WTC11 (cell line): ENCODE data around the gene NFIA. TPM values are rescaled to one million over a fixed set of nuclear protein-coding genes. Genes with fewer than 3 reads are reported as not detected.
A peak's percentile ranks its signal among the peaks of the same experiment; 100 is the strongest.

ENCODE experiments used
- ATAC-seq: fragments of 200-7000 bp; cut with Tn5 transposase; 2 replicates; pipeline ENCODE4 v1.10.0; 2021; ENCODE audit warnings: mild to moderate bottlenecking, moderate library complexity
- CTCF ChIA-PET: fragments of 300-600 bp; sonication (Branson Sonifier 250); formaldehyde crosslinking; loops from one replicate; lab custom pipeline; 2021; ENCODE audit warnings: antibody characterized with exemption; lab: Charles Lee
- POLR2A ChIA-PET: fragments of 350-600 bp; sonication (Branson Sonifier 250); formaldehyde crosslinking; loops from one replicate; lab custom pipeline; 2021; ENCODE audit warnings: antibody characterized with exemption; lab: Charles Lee
- DNase-seq: peaks from one replicate; pipeline ENCODE4 v3.0.0; 2021; ENCODE audit warnings: low spot score
- H3K27ac Mint-ChIP-seq: 2 replicates; pipeline ENCODE4 v1.8.0; 2021; ENCODE audit warnings: mixed read lengths
- H3K27me3 Mint-ChIP-seq: 2 replicates; pipeline ENCODE4 v1.8.0; 2021; ENCODE audit warnings: low read depth, mild to moderate bottlenecking, moderate library complexity, mixed read lengths
- H3K36me3 Mint-ChIP-seq: 2 replicates; pipeline ENCODE4 v1.8.0; 2021; ENCODE audit warnings: mixed read lengths
- H3K4me1 Mint-ChIP-seq: 2 replicates; pipeline ENCODE4 v1.8.0; 2022; ENCODE audit warnings: mixed read lengths
- H3K4me3 Mint-ChIP-seq: 2 replicates; pipeline ENCODE4 v1.8.0; 2021; ENCODE audit warnings: mild to moderate bottlenecking, moderate library complexity, mixed read lengths
- H3K9me3 Mint-ChIP-seq: 2 replicates; pipeline ENCODE4 v1.8.0; 2021; ENCODE audit warnings: mixed read lengths
- FOXP1 ChIP-seq: sonication (generic); formaldehyde crosslinking; IDR thresholded peaks from 2 replicates; pipeline ENCODE4 v1.8.0; 2022; ENCODE audit warnings: missing genetic modification reagents, mild to moderate bottlenecking, moderate library complexity, borderline replicate concordance
- GABPB1 ChIP-seq: sonication (generic); formaldehyde crosslinking; IDR thresholded peaks from 2 replicates; pipeline ENCODE4 v1.8.1; 2023; ENCODE audit warnings: mild to moderate bottlenecking, missing genetic modification reagents
- GTF2I ChIP-seq: fragments of 250-450 bp; sonication (Bioruptor Pico); conservative IDR thresholded peaks from 2 replicates; pipeline ENCODE4 v1.4.0; 2021; ENCODE audit warnings: mild to moderate bottlenecking
- HMGA2 ChIP-seq: fragments of 250-450 bp; sonication (Bioruptor Pico); IDR thresholded peaks from 2 replicates; pipeline ENCODE4 v1.4.0; 2021; ENCODE audit warnings: mild to moderate bottlenecking, moderate library complexity
- SMAD4 ChIP-seq: sonication (generic); formaldehyde crosslinking; IDR thresholded peaks from 2 replicates; pipeline ENCODE4 v1.8.0; 2022; ENCODE audit warnings: mild to moderate bottlenecking, missing genetic modification reagents
- TP53 ChIP-seq: sonication (generic); formaldehyde crosslinking; IDR thresholded peaks from 2 replicates; pipeline ENCODE4 v1.8.1; 2023; ENCODE audit warnings: mild to moderate bottlenecking, missing genetic modification reagents
- ZNF121 ChIP-seq: sonication (generic); formaldehyde crosslinking; IDR thresholded peaks from 2 replicates; pipeline ENCODE4 v1.8.0; 2023; ENCODE audit warnings: missing genetic modification reagents
- ZNF219 ChIP-seq: sonication (generic); formaldehyde crosslinking; IDR thresholded peaks from 2 replicates; pipeline ENCODE4 v1.8.0; 2023; ENCODE audit warnings: missing genetic modification reagents, mild to moderate bottlenecking, borderline replicate concordance
- ZNF263 ChIP-seq: sonication (generic); formaldehyde crosslinking; IDR thresholded peaks from 2 replicates; pipeline ENCODE4 v1.8.1; 2022; ENCODE audit warnings: low read depth, mild to moderate bottlenecking, moderate library complexity, missing genetic modification reagents
- ZNF317 ChIP-seq: sonication (generic); formaldehyde crosslinking; IDR thresholded peaks from 2 replicates; pipeline ENCODE4 v1.8.1; 2023; ENCODE audit warnings: low read depth, mild to moderate bottlenecking, moderate library complexity, missing genetic modification reagents, borderline replicate concordance
- ZNF396 ChIP-seq: fragments of 250-450 bp; sonication (Bioruptor Pico); IDR thresholded peaks from 2 replicates; pipeline ENCODE4 v1.8.0; 2021; ENCODE audit warnings: mild to moderate bottlenecking, moderate library complexity, borderline replicate concordance
- total RNA-seq: library from RNA; stranded (reverse); gene quantifications from 3 replicates; pipeline ENCODE4 v1.2.3, GENCODE V29; 2021
- TF ChIP-seq, protein P1 (sequence below): fragments of 250-450 bp; sonication (Bioruptor Pico); IDR thresholded peaks from 2 replicates; pipeline ENCODE4 v1.9.0; 2021; ENCODE audit warnings: mild to moderate bottlenecking
- TF ChIP-seq, protein P2 (sequence below): fragments of 250-450 bp; sonication (Bioruptor Pico); conservative IDR thresholded peaks from 2 replicates; pipeline ENCODE4 v1.9.0; 2021; ENCODE audit warnings: mild to moderate bottlenecking
- TF ChIP-seq, protein P3 (sequence below): sonication (generic); formaldehyde crosslinking; IDR thresholded peaks from 2 replicates; pipeline ENCODE4 v1.8.1; 2022; ENCODE audit warnings: mild to moderate bottlenecking, moderate library complexity, missing genetic modification reagents
- TF ChIP-seq, protein P4 (sequence below): sonication (generic); formaldehyde crosslinking; IDR thresholded peaks from 2 replicates; pipeline ENCODE4 v1.8.0; 2022; ENCODE audit warnings: missing genetic modification reagents
- TF ChIP-seq, protein P5 (sequence below): fragments of 250-450 bp; sonication (Bioruptor Pico); IDR thresholded peaks from 2 replicates; pipeline ENCODE4 v2.1.2; 2022; ENCODE audit warnings: mild to moderate bottlenecking, moderate library complexity

NFIA gene
- total RNA-seq, 1 experiment from 2014 or later: 16.7 TPM

DNA sequence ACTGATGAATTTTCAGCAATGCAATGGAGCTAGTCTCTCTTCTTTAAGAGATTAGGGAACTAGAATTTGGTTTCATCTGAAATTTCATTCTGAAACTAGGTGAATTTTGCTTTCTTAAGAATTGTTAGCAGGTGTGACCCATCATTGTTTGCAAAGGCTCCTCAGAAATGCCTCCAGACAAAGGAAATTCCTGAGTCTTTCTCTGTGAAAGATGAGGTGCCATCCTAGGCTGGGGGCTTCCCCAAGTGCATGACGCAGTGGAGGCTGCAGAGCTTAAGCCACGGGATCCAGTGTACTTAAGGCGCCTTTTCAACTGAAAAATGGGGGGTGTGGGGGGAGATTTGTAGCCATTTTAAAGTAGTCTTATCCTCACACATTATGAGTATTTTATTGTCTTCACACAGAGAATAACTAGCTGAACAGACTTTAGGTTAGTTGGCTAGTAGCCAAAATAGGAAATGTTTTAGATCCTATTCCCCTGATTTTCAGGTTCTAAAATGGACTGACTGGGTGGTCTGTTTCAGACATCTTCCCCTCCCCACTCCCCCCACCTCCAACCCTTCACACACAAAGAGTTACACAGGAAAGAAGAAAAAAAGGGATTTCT is 202.0 kb downstream of the NFIA start:
- Mint-ChIP-seq H3K9me3 (no peaks in the 10 kb centered on the region), H3K27ac (peak overlapping the region; percentile 84), H3K4me1 (peaks cover 46% of the 10 kb centered on the region), H3K4me3 (no peak overlapping the region), H3K27me3 (no peaks in the 10 kb centered on the region), H3K36me3 (no peaks in the 10 kb centered on the region)
- peak; percentile 93 for ATAC-seq
- peak; percentile 53 for DNase-seq
- CTCF ChIA-PET: interaction anchor here (1.0 to 2.3 kb wide), 5 partner anchors 10 to 235 kb away, joined by 3 to 6 read pairs (median 4); no protein-coding TSS in a partner anchor
- TF ChIP-seq GABPB1 (CRISPR knock-in tag) (no peak), ZNF317 (CRISPR knock-in tag) (no peak), TP53 (no peak), ZNF121 (CRISPR knock-in tag) (no peak), GTF2I (CRISPR knock-in tag) (no peak), FOXP1 (CRISPR knock-in tag) (no peak), SMAD4 (CRISPR knock-in tag) (no peak), ZNF219 (CRISPR knock-in tag) (no peak)
- TF ChIP-seq, protein P1, sequence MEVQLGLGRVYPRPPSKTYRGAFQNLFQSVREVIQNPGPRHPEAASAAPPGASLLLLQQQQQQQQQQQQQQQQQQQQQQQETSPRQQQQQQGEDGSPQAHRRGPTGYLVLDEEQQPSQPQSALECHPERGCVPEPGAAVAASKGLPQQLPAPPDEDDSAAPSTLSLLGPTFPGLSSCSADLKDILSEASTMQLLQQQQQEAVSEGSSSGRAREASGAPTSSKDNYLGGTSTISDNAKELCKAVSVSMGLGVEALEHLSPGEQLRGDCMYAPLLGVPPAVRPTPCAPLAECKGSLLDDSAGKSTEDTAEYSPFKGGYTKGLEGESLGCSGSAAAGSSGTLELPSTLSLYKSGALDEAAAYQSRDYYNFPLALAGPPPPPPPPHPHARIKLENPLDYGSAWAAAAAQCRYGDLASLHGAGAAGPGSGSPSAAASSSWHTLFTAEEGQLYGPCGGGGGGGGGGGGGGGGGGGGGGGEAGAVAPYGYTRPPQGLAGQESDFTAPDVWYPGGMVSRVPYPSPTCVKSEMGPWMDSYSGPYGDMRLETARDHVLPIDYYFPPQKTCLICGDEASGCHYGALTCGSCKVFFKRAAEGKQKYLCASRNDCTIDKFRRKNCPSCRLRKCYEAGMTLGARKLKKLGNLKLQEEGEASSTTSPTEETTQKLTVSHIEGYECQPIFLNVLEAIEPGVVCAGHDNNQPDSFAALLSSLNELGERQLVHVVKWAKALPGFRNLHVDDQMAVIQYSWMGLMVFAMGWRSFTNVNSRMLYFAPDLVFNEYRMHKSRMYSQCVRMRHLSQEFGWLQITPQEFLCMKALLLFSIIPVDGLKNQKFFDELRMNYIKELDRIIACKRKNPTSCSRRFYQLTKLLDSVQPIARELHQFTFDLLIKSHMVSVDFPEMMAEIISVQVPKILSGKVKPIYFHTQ (CRISPR knock-in tag): no peak
- TF ChIP-seq, protein P2, sequence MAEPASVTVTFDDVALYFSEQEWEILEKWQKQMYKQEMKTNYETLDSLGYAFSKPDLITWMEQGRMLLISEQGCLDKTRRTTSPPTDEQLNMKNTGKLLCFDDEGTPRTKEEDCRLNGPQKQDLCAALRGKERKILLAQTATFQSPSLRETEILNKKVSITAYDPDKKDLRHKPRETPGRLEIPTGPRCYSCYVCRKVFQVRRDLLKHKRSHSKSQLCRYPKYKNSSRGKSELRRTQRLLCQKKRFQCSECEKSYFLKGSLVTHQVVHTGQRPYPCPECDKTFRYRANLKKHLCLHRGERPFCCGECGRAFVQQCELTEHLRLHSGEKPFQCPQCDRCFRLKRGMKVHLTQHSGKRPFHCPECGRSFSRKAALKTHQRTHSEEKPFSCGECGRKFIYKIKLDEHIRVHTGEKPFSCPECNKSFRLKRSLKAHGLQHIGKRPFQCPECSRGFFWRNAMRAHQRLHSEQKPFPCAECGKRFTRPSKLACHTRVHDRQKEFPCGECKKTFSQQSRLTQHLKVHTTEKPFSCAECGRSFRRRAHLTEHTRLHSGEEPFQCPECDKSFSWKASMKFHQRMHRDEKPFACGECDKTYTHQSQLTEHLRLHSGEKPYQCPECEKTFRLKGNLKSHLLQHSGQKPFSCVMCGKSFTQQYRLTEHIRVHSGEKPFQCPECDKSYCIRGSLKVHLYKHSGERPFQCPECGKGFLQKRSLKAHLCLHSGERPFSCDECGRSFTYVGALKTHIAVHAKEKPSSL: no peak
- TF ChIP-seq, protein P3, sequence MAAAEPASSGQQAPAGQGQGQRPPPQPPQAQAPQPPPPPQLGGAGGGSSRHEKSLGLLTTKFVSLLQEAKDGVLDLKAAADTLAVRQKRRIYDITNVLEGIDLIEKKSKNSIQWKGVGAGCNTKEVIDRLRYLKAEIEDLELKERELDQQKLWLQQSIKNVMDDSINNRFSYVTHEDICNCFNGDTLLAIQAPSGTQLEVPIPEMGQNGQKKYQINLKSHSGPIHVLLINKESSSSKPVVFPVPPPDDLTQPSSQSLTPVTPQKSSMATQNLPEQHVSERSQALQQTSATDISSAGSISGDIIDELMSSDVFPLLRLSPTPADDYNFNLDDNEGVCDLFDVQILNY: no peak
- POLR2A ChIA-PET: interaction anchor here (0.6 kb wide), 2 partner anchors 339 to 446 kb away, joined by 3 read pairs; no protein-coding TSS in a partner anchor

DNA sequence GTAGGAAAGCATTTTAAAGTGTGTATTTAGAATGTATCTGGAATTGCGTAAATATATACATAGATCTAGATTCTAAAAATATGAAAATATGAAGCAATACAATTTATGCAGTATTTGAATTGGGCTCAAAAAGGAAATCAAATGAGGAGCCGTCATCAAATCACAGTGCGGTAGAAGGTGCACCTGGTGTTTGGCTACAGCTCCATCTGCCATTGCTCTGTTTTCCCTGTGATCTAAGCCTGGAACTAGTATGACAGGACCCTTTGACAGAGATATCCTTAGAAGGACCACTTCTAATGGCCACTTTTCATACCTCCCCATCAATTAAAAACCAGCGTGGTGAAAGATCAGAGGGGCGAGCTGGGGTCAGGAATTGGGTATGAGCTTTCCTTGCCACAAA is 202.6 kb downstream of the NFIA start:
- POLR2A ChIA-PET: no interaction called here
- DNase-seq (no peak), ATAC-seq (no peak)
- no peak overlapping the region for H3K4me3 Mint-ChIP-seq
- H3K4me1 Mint-ChIP-seq: peaks cover 45% of the 10 kb centered on the region
- CTCF ChIA-PET: interaction anchor here (0.6 to 2.3 kb wide), 9 partner anchors 8 to 235 kb away, joined by 3 to 6 read pairs (median 4); no protein-coding TSS in a partner anchor
- H3K36me3 Mint-ChIP-seq: no peaks in the 10 kb centered on the region
- no peak for TF ChIP-seq HMGA2 (CRISPR knock-in tag)
- TF ChIP-seq ZNF263 (CRISPR knock-in tag): no peak
- TF ChIP-seq, protein P4, sequence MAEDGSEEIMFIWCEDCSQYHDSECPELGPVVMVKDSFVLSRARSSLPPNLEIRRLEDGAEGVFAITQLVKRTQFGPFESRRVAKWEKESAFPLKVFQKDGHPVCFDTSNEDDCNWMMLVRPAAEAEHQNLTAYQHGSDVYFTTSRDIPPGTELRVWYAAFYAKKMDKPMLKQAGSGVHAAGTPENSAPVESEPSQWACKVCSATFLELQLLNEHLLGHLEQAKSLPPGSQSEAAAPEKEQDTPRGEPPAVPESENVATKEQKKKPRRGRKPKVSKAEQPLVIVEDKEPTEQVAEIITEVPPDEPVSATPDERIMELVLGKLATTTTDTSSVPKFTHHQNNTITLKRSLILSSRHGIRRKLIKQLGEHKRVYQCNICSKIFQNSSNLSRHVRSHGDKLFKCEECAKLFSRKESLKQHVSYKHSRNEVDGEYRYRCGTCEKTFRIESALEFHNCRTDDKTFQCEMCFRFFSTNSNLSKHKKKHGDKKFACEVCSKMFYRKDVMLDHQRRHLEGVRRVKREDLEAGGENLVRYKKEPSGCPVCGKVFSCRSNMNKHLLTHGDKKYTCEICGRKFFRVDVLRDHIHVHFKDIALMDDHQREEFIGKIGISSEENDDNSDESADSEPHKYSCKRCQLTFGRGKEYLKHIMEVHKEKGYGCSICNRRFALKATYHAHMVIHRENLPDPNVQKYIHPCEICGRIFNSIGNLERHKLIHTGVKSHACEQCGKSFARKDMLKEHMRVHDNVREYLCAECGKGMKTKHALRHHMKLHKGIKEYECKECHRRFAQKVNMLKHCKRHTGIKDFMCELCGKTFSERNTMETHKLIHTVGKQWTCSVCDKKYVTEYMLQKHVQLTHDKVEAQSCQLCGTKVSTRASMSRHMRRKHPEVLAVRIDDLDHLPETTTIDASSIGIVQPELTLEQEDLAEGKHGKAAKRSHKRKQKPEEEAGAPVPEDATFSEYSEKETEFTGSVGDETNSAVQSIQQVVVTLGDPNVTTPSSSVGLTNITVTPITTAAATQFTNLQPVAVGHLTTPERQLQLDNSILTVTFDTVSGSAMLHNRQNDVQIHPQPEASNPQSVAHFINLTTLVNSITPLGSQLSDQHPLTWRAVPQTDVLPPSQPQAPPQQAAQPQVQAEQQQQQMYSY (CRISPR knock-in tag): no peak
- TF ChIP-seq, protein P5, sequence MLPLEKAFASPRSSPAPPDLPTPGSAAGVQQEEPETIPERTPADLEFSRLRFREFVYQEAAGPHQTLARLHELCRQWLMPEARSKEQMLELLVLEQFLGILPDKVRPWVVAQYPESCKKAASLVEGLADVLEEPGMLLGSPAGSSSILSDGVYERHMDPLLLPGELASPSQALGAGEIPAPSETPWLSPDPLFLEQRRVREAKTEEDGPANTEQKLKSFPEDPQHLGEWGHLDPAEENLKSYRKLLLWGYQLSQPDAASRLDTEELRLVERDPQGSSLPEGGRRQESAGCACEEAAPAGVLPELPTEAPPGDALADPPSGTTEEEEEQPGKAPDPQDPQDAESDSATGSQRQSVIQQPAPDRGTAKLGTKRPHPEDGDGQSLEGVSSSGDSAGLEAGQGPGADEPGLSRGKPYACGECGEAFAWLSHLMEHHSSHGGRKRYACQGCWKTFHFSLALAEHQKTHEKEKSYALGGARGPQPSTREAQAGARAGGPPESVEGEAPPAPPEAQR: no peak
- no peak for TF ChIP-seq ZNF396 (CRISPR knock-in tag)
- no peak for TF ChIP-seq GABPB1 (CRISPR knock-in tag)
- TF ChIP-seq, all 79 proteins: peak for 0
- peak overlapping the region; percentile 39; the same call in 1 of the 2 replicates for H3K27ac Mint-ChIP-seq
- no peaks in the 10 kb centered on the region for H3K27me3 Mint-ChIP-seq
- H3K9me3 Mint-ChIP-seq: no peaks in the 10 kb centered on the region
